K562 (cell line): ENCODE measurements around the gene OR51S1. TPM values are rescaled to one million over a fixed set of nuclear protein-coding genes. Genes with fewer than 3 reads are reported as not detected.

Source experiments
- ATAC-seq: fragments of 200-7000 bp; cut with Tn5 transposase; 3 replicates; pipeline ENCODE4 v1.9.1; 2020; ENCODE audit warnings: moderate library complexity
- BruUV-seq: library from RNA; stranded (reverse); fragments of 400-500 nt; replicated peaks from 2 replicates; lab custom pipeline; 2021; lab: Mats Ljungman, UMichigan
- CTCF ChIA-PET: fragments of 300-600 bp; formaldehyde crosslinking; extraction: SDS; loops from one replicate; lab custom pipeline; 2021; ENCODE audit warnings: low intra/inter-chr PET ratio; lab: Yijun Ruan, JAX
- POLR2A ChIA-PET: fragments of 300-600, 350-650 bp; sonication (Branson Sonifier 250); formaldehyde crosslinking; extraction: SDS; loops from one replicate; lab custom pipeline; 2021; ENCODE audit warnings: antibody characterized with exemption, inconsistent platforms; lab: Yijun Ruan, JAX
- DNase-seq, 4 experiments: peaks; one replicate each; pipeline versions ENCODE4 v3.0.0 to v3.0.0-alpha.2; 2011 to 2018; ENCODE audit warnings: low spot score in 3 of 4, mixed read lengths in 3 of 4; ENCODE audit errors: extremely low read depth in 1 of 4
- FAIRE-seq: peaks from 2 replicates; lab custom pipeline; 2011; peaks lifted over from hg19 to GRCh38; lab: Jason Lieb, UNC
- H2AFZ ChIP-seq: 2 replicates; pipeline ENCODE4 v1.6.0; 2011; ENCODE audit warnings: low read depth, low read length, control low read depth, inconsistent platforms
- H3K27ac ChIP-seq: fragments of 200-600 bp; 3 replicates; pipeline ENCODE4 v1.8.0; 2011; ENCODE audit warnings: low read depth, mild to moderate bottlenecking, control low read depth, inconsistent platforms, low read length, moderate library complexity, mixed read lengths; ENCODE audit errors: extremely low read depth
- H3K27me3 ChIP-seq, 2 experiments: fragments of 300-600 bp in 1 of 2; 2 replicates in 1 of 2; 3 replicates in 1 of 2; pipeline versions ENCODE4 v1.6.0 to v1.8.0; 2011; ENCODE audit warnings: inconsistent platforms in 2 of 2, low read length in 2 of 2, mild to moderate bottlenecking in 1 of 2, mixed read lengths in 1 of 2, moderate library complexity in 1 of 2; ENCODE audit not compliant: control insufficient read depth in 2 of 2, insufficient read depth in 2 of 2
- H3K36me3 ChIP-seq: fragments of 300-600 bp; 3 replicates; pipeline ENCODE4 v1.8.0; 2011; ENCODE audit warnings: mild to moderate bottlenecking, low read length, inconsistent platforms; ENCODE audit not compliant: control insufficient read depth, insufficient read depth
- H3K4me1 ChIP-seq, 2 experiments: fragments of 200-600 bp in 1 of 2; replicated peaks in 1 of 2; 2 replicates in 1 of 2; 3 replicates in 1 of 2; pipeline versions ENCODE4 v1.5.1 to v1.8.0; 2011; ENCODE audit warnings: inconsistent platforms in 2 of 2, low read length in 2 of 2, mild to moderate bottlenecking in 1 of 2, mixed read lengths in 1 of 2, moderate library complexity in 1 of 2; ENCODE audit not compliant: control insufficient read depth in 2 of 2, insufficient read depth in 2 of 2
- H3K4me2 ChIP-seq: 2 replicates; pipeline ENCODE4 v1.6.1; 2011; ENCODE audit warnings: low read length, control low read depth, inconsistent platforms, mixed read lengths; ENCODE audit not compliant: insufficient read depth
- H3K4me3 ChIP-seq: fragments of 200-600 bp; sonication (generic), shearing (Covaris generic); 2 replicates; pipeline ENCODE4 v1.5.1; 2016; ENCODE audit warnings: control low read depth, inconsistent platforms
- H3K79me2 ChIP-seq: fragments of 200-600 bp; 3 replicates; pipeline ENCODE4 v1.8.0; 2011; ENCODE audit warnings: low read length, inconsistent platforms; ENCODE audit not compliant: control insufficient read depth, insufficient read depth
- H3K9ac ChIP-seq, 2 experiments: 2 replicates each; pipeline versions ENCODE4 v1.6.0 to v1.6.1; 2011; ENCODE audit warnings: low read depth in 2 of 2, low read length in 2 of 2, control low read depth in 1 of 2, inconsistent platforms in 1 of 2, mild to moderate bottlenecking in 1 of 2, mixed read lengths in 1 of 2; ENCODE audit not compliant: insufficient read depth in 1 of 2
- H3K9me1 ChIP-seq: one replicate; pipeline ENCODE4 v1.6.0; 2011; ENCODE audit warnings: inconsistent platforms, mild to moderate bottlenecking, low read length, moderate library complexity; ENCODE audit not compliant: control insufficient read depth, insufficient read depth
- H3K9me3 ChIP-seq: replicated peaks from 2 replicates; pipeline ENCODE4 v1.5.1; 2011; ENCODE audit warnings: low read depth, low read length, inconsistent platforms; ENCODE audit not compliant: control insufficient read depth, insufficient read depth
- H4K20me1 ChIP-seq: replicated peaks from 2 replicates; pipeline ENCODE4 v1.6.1; 2011; ENCODE audit warnings: low read length, inconsistent platforms, mixed read lengths; ENCODE audit not compliant: control insufficient read depth, insufficient read depth
- ARID3A ChIP-seq: IDR thresholded peaks from 2 replicates; pipeline ENCODE4 v1.6.1; 2012; ENCODE audit warnings: low read depth, low read length, improper control_type of control experiment, borderline replicate concordance
- ATF3 ChIP-seq, 2 experiments: fragments of 450-650 bp in 1 of 2; sonication (generic) in 1 of 2; formaldehyde crosslinking in 1 of 2; IDR thresholded peaks in 1 of 2; conservative IDR thresholded peaks in 1 of 2; 2 replicates each; pipeline versions ENCODE4 v1.6.1 to v1.8.1; 2016 to 2023; ENCODE audit warnings: mild to moderate bottlenecking in 2 of 2, moderate library complexity in 2 of 2, inconsistent platforms in 1 of 2, missing genetic modification reagents in 1 of 2
- BRF2 ChIP-seq: IDR thresholded peaks from 3 replicates; pipeline ENCODE4 v1.6.1; 2011; ENCODE audit warnings: borderline replicate concordance, mild to moderate bottlenecking; ENCODE audit not compliant: insufficient read length, insufficient read depth
- CHCHD3 ChIP-seq: fragments of 250-450 bp; sonication (Bioruptor Pico); IDR thresholded peaks from 2 replicates; pipeline ENCODE4 v2.1.2; 2022; ENCODE audit warnings: mild to moderate bottlenecking
- E2F1 ChIP-seq: sonication (generic); formaldehyde crosslinking; IDR thresholded peaks from 2 replicates; pipeline ENCODE4 v1.8.1; 2023; ENCODE audit warnings: mild to moderate bottlenecking, missing genetic modification reagents, moderate library complexity
- HLTF ChIP-seq: fragments of 450-650 bp; IDR thresholded peaks from 2 replicates; pipeline ENCODE4 v1.6.1; 2016
- ILF3 ChIP-seq: fragments of 450-650 bp; IDR thresholded peaks from 2 replicates; pipeline ENCODE4 v1.6.1; 2018; ENCODE audit warnings: antibody characterized with exemption, mild to moderate bottlenecking, moderate library complexity, borderline replicate concordance
- MCM5 ChIP-seq: fragments of 450-650 bp; IDR thresholded peaks from 2 replicates; pipeline ENCODE4 v1.6.1; 2016; ENCODE audit warnings: low read depth
- PHF8 ChIP-seq: fragments of 200-600 bp; sonication (generic); IDR thresholded peaks from 2 replicates; pipeline ENCODE4 v1.6.1; 2012; ENCODE audit warnings: mixed run types, mild to moderate bottlenecking, inconsistent platforms, low read length, moderate library complexity, borderline replicate concordance
- TCF7 ChIP-seq: sonication (generic); IDR thresholded peaks from 2 replicates; pipeline ENCODE4 v1.6.1; 2016; ENCODE audit warnings: antibody characterized with exemption, borderline replicate concordance
- TRIM24 ChIP-seq, 2 experiments: fragments of 450-650 bp; IDR thresholded peaks; 2 replicates each; pipeline ENCODE4 v1.6.1; 2016
- TSHZ1 ChIP-seq: fragments of 250-450 bp; sonication (Bioruptor Pico); IDR thresholded peaks from 2 replicates; pipeline ENCODE4 v1.4.0; 2020; ENCODE audit warnings: mild to moderate bottlenecking, moderate library complexity
- in situ Hi-C: fragments of 300-500 bp; cut with MboI; formaldehyde crosslinking; loops from 4 replicates; pipeline ENCODE4 v1.15.0; 2018; ENCODE audit warnings: inconsistent platforms, mixed read lengths
- intact Hi-C: fragments of 100-400 bp; cut with micrococcal nuclease; formaldehyde crosslinking; loops from 2 replicates; pipeline ENCODE4 v1.14.2; 2022
- polyA plus RNA-seq, 8 experiments: library from polyadenylated mRNA; depleted of rRNA in 4 of 8; stranded (reverse) in 5 of 8; unstranded in 3 of 8; fragments of >200 nt; fragmentation: Nextera tagmentation in 2 of 8; fragmentation: Illumina TruSeq in 1 of 8; extraction: Ambion mirVana in 2 of 8; extraction: Trizol in 1 of 8; gene quantifications; 2 replicates each; pipeline versions ENCODE4 v1.2.1 to v1.2.3, GENCODE V29; 2011 to 2014; ENCODE audit warnings: inconsistent platforms in 1 of 8, missing spikeins in 1 of 8
- total RNA-seq, 7 experiments: library from RNA; depleted of rRNA in 6 of 7; stranded (reverse); fragments of >200 nt in 6 of 7; fragmentation: Illumina TruSeq in 2 of 7; extraction: Trizol in 2 of 7; gene quantifications; 2 replicates each; pipeline versions ENCODE4 v1.2.1 to v1.2.3, GENCODE V29; 2011 to 2021; ENCODE audit warnings: low replicate concordance in 1 of 7

OR51S1 gene
- total and polyA plus RNA-seq, 9 of the 15 experiments (the other 6 are each of a cell fraction or from before 2014, with no cell fraction given), result not detected

GRCh38 chr11:4862447-4863236, 13.6 kb upstream of the OR51S1 start:
- in situ Hi-C loops, result no loop called here
- ChIA-PET POLR2A (interaction anchor here (0.7 kb wide), 1 partner anchor 105 kb away, joined by 3 read pairs; no protein-coding TSS in a partner anchor), CTCF (no interaction called here)
- intact Hi-C loops, result loop anchor here (10.0 kb wide), 1 partner anchor 142 kb away; no protein-coding TSS in a partner anchor
- Histone ChIP-seq H3K79me2 (no peaks in the 10 kb centered on the region), H3K4me3 (no peak overlapping the region), H3K4me2 (no peak overlapping the region), H3K27ac (no peak overlapping the region), H3K4me1 (no peaks in the 10 kb centered on the region; a peak in 1 of 5 replicates), H3K27me3 (peaks cover 6 to 11% of the 10 kb centered on the region in 2 experiments; a peak in 2 of 5 replicates), H3K9me3 (no peaks in the 10 kb centered on the region), H3K36me3 (no peaks in the 10 kb centered on the region), H3K9me1 (no peaks in the 10 kb centered on the region), H3K9ac (no peak overlapping the region), H2AFZ (no peak overlapping the region), H4K20me1 (no peaks in the 10 kb centered on the region)
- no peak for DNase-seq
- ATAC-seq, result no peak
- FAIRE-seq, result no peak
- no TSS peak for BruUV-seq
- TF ChIP-seq CHCHD3 (CRISPR knock-in tag), result no peak
- TF ChIP-seq E2F1 (CRISPR knock-in tag), result no peak
- TF ChIP-seq ILF3, result no peak
- no peak for TF ChIP-seq TRIM24 (IDR thresholded peaks at IDR 0.05)
- no peak for TF ChIP-seq ARID3A
- no peak for TF ChIP-seq TCF7
- no peak for TF ChIP-seq BRF2
- no peak for TF ChIP-seq PHF8
- no peak for TF ChIP-seq TSHZ1
- no peak for TF ChIP-seq MCM5
- no peak for TF ChIP-seq ATF3 (IDR thresholded peaks at IDR 0.05)
- no peak for TF ChIP-seq ATF3 (CRISPR knock-in tag; conservative IDR thresholded peaks at IDR 0.05)
- TF ChIP-seq HLTF, result no peak
